ENCODE measurements around the gene RGS3.

Gene RGS3

DNA sequence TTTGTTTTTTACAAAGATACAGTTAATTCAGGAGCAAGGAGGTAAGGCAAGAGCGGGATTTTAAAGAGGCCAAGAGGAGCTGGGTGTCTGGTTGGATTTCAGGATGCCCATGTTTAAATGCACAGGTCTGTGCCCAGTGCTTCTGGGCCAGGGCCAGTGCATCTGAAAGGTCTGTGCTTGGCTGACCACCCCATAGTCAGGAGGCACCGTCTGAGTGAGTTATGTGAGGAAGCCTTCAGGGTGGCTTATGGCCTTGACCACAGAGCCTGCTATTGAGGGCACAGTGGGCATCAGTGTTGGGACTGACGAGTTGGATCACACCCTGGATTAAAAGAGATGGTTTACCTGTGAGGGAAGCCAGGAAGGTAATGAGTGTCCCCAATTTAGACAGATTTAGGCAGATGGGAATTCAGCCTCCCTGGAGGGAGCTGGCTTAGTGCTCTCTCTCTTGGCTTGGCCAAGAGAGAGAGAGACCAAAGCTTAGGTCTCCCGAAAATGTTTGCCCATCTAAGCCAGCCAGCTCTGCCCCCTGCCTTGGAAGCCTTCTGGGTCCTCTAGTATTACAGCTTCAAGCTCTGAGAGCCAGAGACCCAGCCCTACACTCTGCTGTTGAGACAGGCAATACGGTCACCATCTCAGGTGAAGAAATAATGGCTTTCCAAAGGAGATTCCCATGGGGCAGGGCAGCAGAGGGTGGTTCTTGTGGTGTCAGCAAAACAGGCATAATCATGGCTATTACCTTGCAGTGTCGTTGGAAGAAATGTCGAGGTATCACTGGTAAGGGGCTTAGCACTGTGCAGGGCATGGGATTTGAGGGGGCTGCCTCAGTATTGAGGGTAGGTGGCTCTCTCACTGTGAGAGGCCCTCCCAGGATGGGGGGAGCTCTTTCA lies 68.6 kb downstream of the RGS3 start:
- no peak overlapping the region for H3K4me3 ChIP-seq (ENCODE audit: low read depth, low read length)
- DNase-seq (ENCODE audit: low read depth): no peak
- TF ChIP-seq, protein P1, sequence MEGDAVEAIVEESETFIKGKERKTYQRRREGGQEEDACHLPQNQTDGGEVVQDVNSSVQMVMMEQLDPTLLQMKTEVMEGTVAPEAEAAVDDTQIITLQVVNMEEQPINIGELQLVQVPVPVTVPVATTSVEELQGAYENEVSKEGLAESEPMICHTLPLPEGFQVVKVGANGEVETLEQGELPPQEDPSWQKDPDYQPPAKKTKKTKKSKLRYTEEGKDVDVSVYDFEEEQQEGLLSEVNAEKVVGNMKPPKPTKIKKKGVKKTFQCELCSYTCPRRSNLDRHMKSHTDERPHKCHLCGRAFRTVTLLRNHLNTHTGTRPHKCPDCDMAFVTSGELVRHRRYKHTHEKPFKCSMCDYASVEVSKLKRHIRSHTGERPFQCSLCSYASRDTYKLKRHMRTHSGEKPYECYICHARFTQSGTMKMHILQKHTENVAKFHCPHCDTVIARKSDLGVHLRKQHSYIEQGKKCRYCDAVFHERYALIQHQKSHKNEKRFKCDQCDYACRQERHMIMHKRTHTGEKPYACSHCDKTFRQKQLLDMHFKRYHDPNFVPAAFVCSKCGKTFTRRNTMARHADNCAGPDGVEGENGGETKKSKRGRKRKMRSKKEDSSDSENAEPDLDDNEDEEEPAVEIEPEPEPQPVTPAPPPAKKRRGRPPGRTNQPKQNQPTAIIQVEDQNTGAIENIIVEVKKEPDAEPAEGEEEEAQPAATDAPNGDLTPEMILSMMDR (conservative IDR thresholded peaks at IDR 0.05; ENCODE audit: low read depth, low read length): no peak

DNA sequence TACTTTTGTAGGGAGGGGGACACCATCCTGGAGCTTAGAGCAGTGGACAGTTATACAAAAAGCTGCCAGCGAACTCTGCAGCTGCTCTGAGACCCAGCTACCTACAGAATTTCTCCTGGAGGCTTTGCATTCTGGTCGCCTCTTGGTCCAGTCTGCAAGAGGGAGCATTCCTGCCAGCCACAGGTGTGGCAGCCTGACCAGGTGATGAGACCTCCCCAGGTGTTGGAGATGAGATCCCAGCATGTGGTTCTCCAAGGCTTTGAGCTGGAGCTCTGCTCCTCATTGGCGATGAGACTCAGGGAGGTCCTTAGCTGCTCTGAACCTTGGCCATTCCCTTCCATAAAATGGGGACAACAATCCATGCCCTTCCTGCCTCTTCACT lies 69.3 kb downstream of the RGS3 start:
- DNase-seq (ENCODE audit: low read depth): no peak
- TF ChIP-seq, protein P1 (conservative IDR thresholded peaks at IDR 0.05; ENCODE audit: low read depth, low read length): no peak
- no peak overlapping the region for H3K4me3 ChIP-seq (ENCODE audit: low read depth, low read length)

GRCh38 chr9:113533335-113534225 lies 70.1 kb downstream of the RGS3 start:
- no peak for DNase-seq (ENCODE audit: low read depth)
- no peak overlapping the region for H3K4me3 ChIP-seq (ENCODE audit: low read depth, low read length)
- TF ChIP-seq, protein P1 (conservative IDR thresholded peaks at IDR 0.05; ENCODE audit: low read depth, low read length): no peak

GRCh38 chr9:113535756-113536155 lies 72.2 kb downstream of the RGS3 start:
- H3K4me3 ChIP-seq (ENCODE audit: low read depth, low read length): no peak overlapping the region
- DNase-seq (ENCODE audit: low read depth): no peak
- TF ChIP-seq, protein P1 (conservative IDR thresholded peaks at IDR 0.05; ENCODE audit: low read depth, low read length): no peak

- no peak overlapping the region for H3K4me3 ChIP-seq (ENCODE audit: low read depth, low read length)
- TF ChIP-seq, protein P1 (conservative IDR thresholded peaks at IDR 0.05; ENCODE audit: low read depth, low read length): no peak
Measured at GRCh38 chr9:113536166-113536482, 72.6 kb downstream of the RGS3 start.

GRCh38 chr9:113536483-113537228 lies 73.1 kb downstream of the RGS3 start:
- peak; percentile 48 for DNase-seq (ENCODE audit: low read depth)
- H3K4me3 ChIP-seq (ENCODE audit: low read depth, low read length): no peak overlapping the region
- TF ChIP-seq, protein P1 (conservative IDR thresholded peaks at IDR 0.05; ENCODE audit: low read depth, low read length): no peak

More at GRCh38 chr9:113536166-113536482, 72.6 kb downstream of the RGS3 start:
- no peak for DNase-seq (ENCODE audit: low read depth)

All from choroid plexus epithelial cell (primary cell).